NCI-H2107 (cell line): ENCODE results near the gene ZNF331.
A peak's percentile ranks its signal among the peaks of the same experiment; 100 is the strongest.
"Not testable (repeated sequence)": the region's sequence is repeated elsewhere in the genome, so short reads cannot be mapped to it uniquely, and the experiment has no call there.

ENCODE experiments used
- DNase-seq: peaks from one replicate; lab custom pipeline; 2025; lab: John Stamatoyannopoulos, UW

The ZNF331 gene

GRCh38 chr19:53537521-53538377 lies at the start of gene ZNF331:
Gene ZNF331 (plus strand): TSS chr19:53538145. CDS start chr19:53569377, 31,232 bp downstream.
- DNase-seq, result peak; percentile 9

- DNase-seq, result no peak
These were observed 45.8 kb upstream of the ZNF331 start for GRCh38 chr19:53492153-53492552.

GRCh38 chr19:53497311-53498023 lies 40.5 kb upstream of the ZNF331 start:
- DNase-seq, result not testable (repeated sequence)

GRCh38 chr19:53498024-53498395 lies 39.9 kb upstream of the ZNF331 start:
- not testable (repeated sequence) for DNase-seq

- DNase-seq, result not testable (repeated sequence)
These were observed 34.8 kb upstream of the ZNF331 start for GRCh38 chr19:53503151-53503550.

- not testable (repeated sequence) for DNase-seq
These were observed 34.1 kb upstream of the ZNF331 start for GRCh38 chr19:53503671-53504364.

DNA sequence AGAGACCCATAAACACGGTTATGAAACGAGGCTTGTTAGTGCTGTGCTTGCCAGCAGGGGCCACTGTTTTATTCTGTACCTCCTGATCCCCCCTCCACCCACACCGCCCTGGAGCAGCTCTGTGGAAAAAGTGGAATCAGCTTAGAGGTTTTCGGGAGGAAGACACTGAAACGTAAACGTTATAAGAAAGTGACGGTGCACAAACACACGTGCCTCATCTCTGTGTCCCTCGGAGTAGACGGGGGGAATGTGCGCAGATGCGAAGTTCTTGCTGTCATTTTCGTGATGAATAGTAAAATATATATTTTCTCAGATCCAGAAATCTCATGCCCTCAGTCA lies 33.6 kb upstream of the ZNF331 start:
- DNase-seq, result not testable (repeated sequence)

DNA sequence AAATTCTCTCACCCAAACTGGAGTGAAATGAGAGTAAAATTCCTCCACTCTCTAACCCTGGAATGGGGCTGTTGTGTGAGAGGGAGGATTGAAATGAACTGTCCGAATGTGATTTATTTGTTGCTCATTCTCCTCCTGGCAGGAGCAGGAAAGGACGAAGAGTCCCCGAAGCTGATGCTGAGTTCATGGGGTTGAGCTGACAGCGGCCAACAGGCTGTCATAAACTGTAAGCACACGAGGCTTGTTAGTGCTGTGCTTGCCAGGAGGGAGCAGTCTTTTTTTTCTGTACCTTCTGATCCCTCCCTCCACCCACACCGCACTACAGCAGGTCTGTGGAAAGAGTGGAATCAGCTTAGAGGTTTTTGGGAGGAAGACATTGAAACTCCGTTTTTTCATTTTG lies 33.1 kb upstream of the ZNF331 start:
- DNase-seq, result no peak

DNA sequence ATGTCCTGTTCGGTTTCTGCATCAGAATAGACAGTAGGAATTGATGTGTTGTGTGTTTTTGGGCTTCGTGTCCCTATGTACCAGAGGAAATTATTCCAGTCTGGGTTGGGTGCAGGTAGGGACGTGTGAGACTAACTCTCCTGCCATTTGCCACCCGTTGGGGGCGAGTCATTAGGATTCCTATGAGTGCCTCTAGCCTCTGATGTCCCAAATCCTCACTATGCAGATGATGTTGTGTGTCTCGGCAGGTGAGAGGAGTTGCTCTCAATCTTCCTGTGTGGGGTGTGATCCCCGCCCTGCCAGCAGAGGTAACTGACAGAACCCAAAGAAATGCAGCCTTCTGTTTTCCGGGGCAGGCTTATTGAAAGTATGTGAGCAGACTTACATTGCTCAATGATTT lies 31.2 kb upstream of the ZNF331 start:
- DNase-seq, result no peak

GRCh38 chr19:53507523-53508442 lies 30.2 kb upstream of the ZNF331 start:
- no peak for DNase-seq

- no peak for DNase-seq
These were observed 28.5 kb upstream of the ZNF331 start for GRCh38 chr19:53509443-53509842.

DNA sequence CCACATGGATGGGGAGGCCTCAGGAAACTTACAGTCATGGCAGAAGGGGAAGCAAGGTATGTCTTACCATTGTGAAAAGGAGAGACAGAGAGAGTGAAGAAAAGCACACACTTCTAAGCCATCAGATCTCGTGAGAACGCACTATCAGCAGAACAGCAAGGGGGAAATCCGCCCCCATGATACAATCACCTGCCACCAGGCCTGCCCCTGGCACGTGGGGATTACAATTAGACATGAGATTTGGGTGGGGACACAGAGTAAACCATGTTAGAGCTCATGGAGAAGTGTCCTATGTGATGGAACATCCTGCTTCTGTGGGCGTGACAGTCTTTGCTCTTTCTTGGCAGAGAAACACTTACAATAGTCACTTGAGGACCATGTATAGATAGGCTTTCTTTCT lies 28.1 kb upstream of the ZNF331 start:
- DNase-seq, result no peak

GRCh38 chr19:53511357-53511756 lies 26.6 kb upstream of the ZNF331 start:
- DNase-seq, result no peak

- DNase-seq, result no peak
These were observed 26.0 kb upstream of the ZNF331 start for GRCh38 chr19:53511933-53512374.

GRCh38 chr19:53515047-53515446 lies 22.9 kb upstream of the ZNF331 start:
- DNase-seq, result not testable (repeated sequence)

DNA sequence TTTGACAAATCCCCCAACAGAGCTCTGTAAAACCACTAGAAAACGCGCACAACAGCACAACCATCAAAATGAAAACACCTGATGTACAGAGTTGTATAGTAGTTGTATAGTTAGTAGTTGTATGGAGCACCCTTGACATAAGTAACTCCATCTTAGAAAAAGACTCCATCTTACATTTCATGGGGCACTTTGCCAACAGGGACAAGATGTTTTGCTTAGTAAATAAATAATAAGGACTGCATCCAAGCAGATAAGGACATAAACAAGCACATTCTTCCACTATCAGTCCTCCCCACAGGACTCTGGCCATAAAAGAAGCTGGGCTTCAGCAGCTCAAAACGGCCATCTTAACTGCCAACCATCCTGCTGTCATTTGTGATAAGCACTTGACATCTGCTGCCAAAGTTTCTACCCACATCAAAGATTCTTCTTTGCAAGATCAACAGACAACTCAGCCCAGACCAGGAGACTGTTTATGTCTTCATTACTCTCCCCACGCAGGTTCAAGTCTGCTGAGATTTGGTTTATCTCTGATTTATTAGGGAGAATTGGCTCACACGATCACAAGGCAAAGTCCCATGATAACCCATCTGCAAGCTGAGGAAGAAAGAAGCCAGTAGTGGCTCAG lies 20.7 kb upstream of the ZNF331 start:
- no peak for DNase-seq

DNA sequence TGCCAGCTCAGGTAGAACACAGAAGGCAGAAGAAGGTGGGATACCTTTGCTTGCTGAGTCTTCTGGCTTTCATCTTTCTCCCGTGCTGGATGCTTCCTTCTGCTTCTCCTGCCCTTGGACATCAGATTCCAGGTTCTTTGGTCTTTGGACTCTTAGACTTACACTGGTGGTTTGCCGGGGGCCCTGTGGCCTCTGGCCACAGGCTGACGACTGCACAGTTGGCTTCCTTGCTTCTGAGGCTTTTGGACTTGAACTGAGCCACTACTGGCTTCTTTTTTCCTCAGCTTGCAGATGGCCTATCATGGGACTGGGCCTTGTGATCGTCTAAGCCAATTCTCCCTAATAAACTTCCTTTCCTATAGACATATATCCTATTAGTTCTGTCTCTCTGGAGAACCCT lies 19.8 kb upstream of the ZNF331 start:
- DNase-seq, result no peak

- no peak for DNase-seq
These were observed 19.2 kb upstream of the ZNF331 start for GRCh38 chr19:53518716-53519115.

GRCh38 chr19:53519446-53519845 lies 18.5 kb upstream of the ZNF331 start:
- DNase-seq, result no peak

- DNase-seq, result no peak
These were observed 17.8 kb upstream of the ZNF331 start for GRCh38 chr19:53520163-53520546.
